ENCODE data around the gene TMEM263.

DNA sequence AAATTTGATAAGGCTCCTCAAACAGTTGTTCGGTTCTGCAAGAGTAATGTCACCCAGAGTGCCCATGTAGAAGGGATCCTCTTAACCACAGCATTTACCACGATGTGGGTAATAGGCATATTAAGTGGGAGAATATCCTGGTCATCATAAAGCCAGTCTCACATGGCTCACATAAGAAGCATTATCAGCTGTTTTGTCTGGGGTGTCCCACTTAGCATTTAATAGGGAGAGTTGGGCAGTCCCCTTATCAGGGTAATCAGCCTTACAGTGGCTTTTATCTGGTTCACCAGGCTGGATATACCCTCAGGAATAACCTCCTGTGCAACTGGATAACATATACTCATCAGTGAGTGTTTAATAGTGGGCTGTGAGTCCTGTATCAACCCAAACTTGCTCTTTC lies 12.9 kb upstream of the TMEM263 start:
- TF ChIP-seq CTCF (IDR thresholded peaks at IDR 0.05): no peak
- TF ChIP-seq EP300 (IDR thresholded peaks at IDR 0.05): no peak
- TF ChIP-seq POLR2A (IDR thresholded peaks at IDR 0.05): no peak

All from ovary (tissue), 3 donors.